T-helper 1 cell treated with Interleukin-12 subunit alpha and Interleukin-12 subunit beta and Interleukin-4 antibody, amounts not matched to agents 30 ng/mL and 1 ng/mL, for 36 hours (primary cell): ENCODE results near the gene DGKB. TPM values are rescaled to one million over a fixed set of nuclear protein-coding genes. Genes with fewer than 3 reads are reported as not detected.

Experiments used
- intact Hi-C: fragments of 100-400 bp; cut with micrococcal nuclease; formaldehyde crosslinking; loops from one replicate; pipeline ENCODE4 v1.15.1; 2024
- total RNA-seq: library from RNA; stranded (reverse); gene quantifications from 2 replicates; pipeline ENCODE4 v1.2.3, GENCODE V29; 2022

Gene DGKB
- total RNA-seq, 1 donor from 2014 or later: not detected

GRCh38 chr7:14170872-14171271, 731.7 kb downstream of the DGKB start:
- intact Hi-C loops: no loop called here

- intact Hi-C loops: no loop called here
These were observed 744.4 kb downstream of the DGKB start for GRCh38 chr7:14158111-14158510.

- intact Hi-C loops: no loop called here
These were observed 746.1 kb downstream of the DGKB start for GRCh38 chr7:14156436-14156835.

GRCh38 chr7:14148974-14149373, 753.6 kb downstream of the DGKB start:
- intact Hi-C loops: no loop called here

GRCh38 chr7:14147532-14147931, 755.0 kb downstream of the DGKB start:
- intact Hi-C loops: no loop called here

- intact Hi-C loops: no loop called here
These were observed 758.0 kb downstream of the DGKB start for GRCh38 chr7:14144538-14144937.

- intact Hi-C loops: no loop called here
These were observed 758.4 kb downstream of the DGKB start for GRCh38 chr7:14144109-14144508.

- intact Hi-C loops: no loop called here
These were observed 764.9 kb downstream of the DGKB start for GRCh38 chr7:14137676-14138075.

GRCh38 chr7:14133752-14134151, 768.8 kb downstream of the DGKB start:
- intact Hi-C loops: no loop called here

- intact Hi-C loops: no loop called here
These were observed 776.6 kb downstream of the DGKB start for GRCh38 chr7:14125998-14126397.

GRCh38 chr7:14124716-14125115, 777.8 kb downstream of the DGKB start:
- intact Hi-C loops: no loop called here

- intact Hi-C loops: no loop called here
These were observed 778.6 kb downstream of the DGKB start for GRCh38 chr7:14123923-14124322.

GRCh38 chr7:14115701-14116100, 786.9 kb downstream of the DGKB start:
- intact Hi-C loops: no loop called here

GRCh38 chr7:14104861-14105260, 797.7 kb downstream of the DGKB start:
- intact Hi-C loops: no loop called here

GRCh38 chr7:14096159-14096558, 806.4 kb downstream of the DGKB start:
- intact Hi-C loops: no loop called here

- intact Hi-C loops: no loop called here
These were observed 807.2 kb downstream of the DGKB start for GRCh38 chr7:14095233-14095950.
